ENCODE measurements around the gene CFDP1.

Gene CFDP1

DNA sequence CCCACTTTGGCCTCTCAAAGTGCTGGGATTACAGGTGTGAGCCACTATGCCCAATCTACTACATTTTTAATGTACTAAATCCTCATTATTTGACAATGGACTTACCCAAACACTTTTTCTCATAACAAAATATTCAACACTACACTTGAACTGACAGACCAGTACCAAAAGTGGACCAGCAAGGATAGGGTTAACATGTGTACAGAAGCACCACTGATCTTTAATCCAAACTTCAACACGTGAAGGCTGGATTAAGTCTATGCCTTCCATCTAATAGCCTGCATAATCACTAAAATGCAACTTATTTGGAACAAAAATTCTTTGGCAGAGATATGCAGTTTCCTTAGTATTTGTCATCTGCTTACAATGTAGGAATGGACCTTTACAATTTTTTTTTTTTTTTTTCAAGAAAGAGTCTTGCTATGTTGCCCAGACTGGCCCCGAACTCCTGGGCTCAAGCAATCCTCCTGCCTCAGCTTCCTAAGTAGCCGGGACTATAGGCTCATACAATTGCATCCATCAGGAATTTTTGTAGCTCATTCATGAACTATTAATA lies 121.8 kb downstream of the CFDP1 start:
- no peaks in the 10 kb centered on the region for H3K9me3 ChIP-seq (ENCODE audit: control insufficient read depth, low read length)
- H3K27me3 ChIP-seq (replicated peaks; ENCODE audit: control insufficient read depth, insufficient read depth, low read length, poor library complexity, severe bottlenecking): no peaks in the 10 kb centered on the region
- H3K27ac ChIP-seq (ENCODE audit: insufficient read depth, low read length, poor library complexity, severe bottlenecking): no peak overlapping the region
- no peaks in the 10 kb centered on the region for H3K36me3 ChIP-seq (ENCODE audit: control insufficient read depth, insufficient read depth, low read length)
- H3K4me3 ChIP-seq (ENCODE audit: insufficient read depth, low read depth, low read length, poor library complexity, severe bottlenecking): no peak overlapping the region
- no peak for DNase-seq
- H3K4me1 ChIP-seq (ENCODE audit: control insufficient read depth, insufficient read depth, low read length, poor library complexity, severe bottlenecking): no peaks in the 10 kb centered on the region

- H3K27ac ChIP-seq (ENCODE audit: insufficient read depth, low read length, poor library complexity, severe bottlenecking): no peak overlapping the region
Measured at GRCh38 chr16:75310541-75310940, 122.8 kb downstream of the CFDP1 start.

GRCh38 chr16:75309899-75310430 lies 123.3 kb downstream of the CFDP1 start:
- no peak for DNase-seq
- no peak overlapping the region for H3K4me3 ChIP-seq (ENCODE audit: insufficient read depth, low read depth, low read length, poor library complexity, severe bottlenecking)
- peaks cover 9% of the 10 kb centered on the region for H3K4me1 ChIP-seq (ENCODE audit: control insufficient read depth, insufficient read depth, low read length, poor library complexity, severe bottlenecking)
- H3K9me3 ChIP-seq (ENCODE audit: control insufficient read depth, low read length): no peaks in the 10 kb centered on the region
- no peak overlapping the region for H3K27ac ChIP-seq (ENCODE audit: insufficient read depth, low read length, poor library complexity, severe bottlenecking)
- H3K27me3 ChIP-seq (replicated peaks; ENCODE audit: control insufficient read depth, insufficient read depth, low read length, poor library complexity, severe bottlenecking): no peaks in the 10 kb centered on the region
- H3K36me3 ChIP-seq (ENCODE audit: control insufficient read depth, insufficient read depth, low read length): no peaks in the 10 kb centered on the region

More at GRCh38 chr16:75310541-75310940, 122.8 kb downstream of the CFDP1 start:
- DNase-seq: no peak
- Histone ChIP-seq H3K36me3 (ENCODE audit: control insufficient read depth, insufficient read depth, low read length) (no peaks in the 10 kb centered on the region), H3K4me1 (ENCODE audit: control insufficient read depth, insufficient read depth, low read length, poor library complexity, severe bottlenecking) (peaks cover 3% of the 10 kb centered on the region), H3K27me3 (replicated peaks; ENCODE audit: control insufficient read depth, insufficient read depth, low read length, poor library complexity, severe bottlenecking) (no peaks in the 10 kb centered on the region), H3K9me3 (ENCODE audit: control insufficient read depth, low read length) (no peaks in the 10 kb centered on the region), H3K4me3 (ENCODE audit: insufficient read depth, low read depth, low read length, poor library complexity, severe bottlenecking) (no peak overlapping the region)

DNA sequence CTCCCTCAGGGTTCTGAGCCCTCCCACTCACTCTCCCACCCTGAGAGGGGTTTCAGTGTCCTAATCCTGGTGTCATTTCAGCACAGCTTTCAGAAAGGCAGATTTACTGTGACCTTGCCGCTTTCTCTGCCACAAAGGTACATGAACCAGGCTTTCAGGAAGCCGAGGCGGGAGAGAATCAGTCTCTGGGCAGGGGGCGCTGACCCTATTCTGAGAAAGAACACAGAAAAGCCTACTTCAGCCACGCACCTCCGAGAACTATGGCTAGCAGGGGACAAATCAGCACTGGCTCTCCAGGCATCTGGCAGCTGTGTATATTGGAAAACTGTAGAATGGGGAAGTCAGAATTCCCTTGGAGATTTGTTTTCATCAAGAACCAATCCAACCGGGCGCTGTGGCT lies 124.1 kb downstream of the CFDP1 start:
- H3K4me3 ChIP-seq (ENCODE audit: insufficient read depth, low read depth, low read length, poor library complexity, severe bottlenecking): no peak overlapping the region
- H3K27me3 ChIP-seq (replicated peaks; ENCODE audit: control insufficient read depth, insufficient read depth, low read length, poor library complexity, severe bottlenecking): no peaks in the 10 kb centered on the region
- H3K4me1 ChIP-seq (ENCODE audit: control insufficient read depth, insufficient read depth, low read length, poor library complexity, severe bottlenecking): peaks cover 10% of the 10 kb centered on the region
- no peak overlapping the region for H3K27ac ChIP-seq (ENCODE audit: insufficient read depth, low read length, poor library complexity, severe bottlenecking)
- H3K36me3 ChIP-seq (ENCODE audit: control insufficient read depth, insufficient read depth, low read length): no peaks in the 10 kb centered on the region
- H3K9me3 ChIP-seq (ENCODE audit: control insufficient read depth, low read length): no peaks in the 10 kb centered on the region
- no peak for DNase-seq

DNA sequence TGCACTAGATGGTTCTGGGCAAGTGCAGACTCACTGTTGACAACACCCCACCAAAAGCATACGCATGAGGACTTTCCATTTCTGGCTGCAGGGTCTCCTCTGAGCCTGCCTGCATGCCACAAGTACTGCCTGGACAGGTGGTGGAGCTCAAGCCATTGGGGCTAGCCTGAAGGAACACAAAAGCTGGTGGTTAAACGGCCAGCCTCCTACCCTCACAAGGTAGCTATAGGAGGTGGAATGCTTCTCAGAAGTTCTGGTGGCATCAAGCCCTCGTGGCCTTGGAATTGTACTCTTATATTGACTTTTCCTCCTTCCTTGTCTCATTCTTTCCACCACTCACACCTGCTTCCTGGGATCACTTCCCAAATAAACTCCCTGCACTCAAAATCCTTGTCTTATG lies 125.3 kb downstream of the CFDP1 start:
- H3K4me1 ChIP-seq (ENCODE audit: control insufficient read depth, insufficient read depth, low read length, poor library complexity, severe bottlenecking): peaks cover 10% of the 10 kb centered on the region
- no peak overlapping the region for H3K27ac ChIP-seq (ENCODE audit: insufficient read depth, low read length, poor library complexity, severe bottlenecking)
- no peak overlapping the region for H3K4me3 ChIP-seq (ENCODE audit: insufficient read depth, low read depth, low read length, poor library complexity, severe bottlenecking)
- DNase-seq: no peak
- peaks cover 4% of the 10 kb centered on the region for H3K36me3 ChIP-seq (ENCODE audit: control insufficient read depth, insufficient read depth, low read length)
- H3K9me3 ChIP-seq (ENCODE audit: control insufficient read depth, low read length): no peaks in the 10 kb centered on the region
- no peaks in the 10 kb centered on the region for H3K27me3 ChIP-seq (replicated peaks; ENCODE audit: control insufficient read depth, insufficient read depth, low read length, poor library complexity, severe bottlenecking)

GRCh38 chr16:75307506-75307905 lies 125.8 kb downstream of the CFDP1 start:
- Histone ChIP-seq H3K36me3 (ENCODE audit: control insufficient read depth, insufficient read depth, low read length) (peaks cover 7% of the 10 kb centered on the region), H3K4me1 (ENCODE audit: control insufficient read depth, insufficient read depth, low read length, poor library complexity, severe bottlenecking) (peaks cover 10% of the 10 kb centered on the region), H3K27ac (ENCODE audit: insufficient read depth, low read length, poor library complexity, severe bottlenecking) (no peak overlapping the region), H3K4me3 (ENCODE audit: insufficient read depth, low read depth, low read length, poor library complexity, severe bottlenecking) (no peak overlapping the region), H3K27me3 (replicated peaks; ENCODE audit: control insufficient read depth, insufficient read depth, low read length, poor library complexity, severe bottlenecking) (no peaks in the 10 kb centered on the region), H3K9me3 (ENCODE audit: control insufficient read depth, low read length) (no peaks in the 10 kb centered on the region)
- DNase-seq: no peak

GRCh38 chr16:75306099-75306762 lies 127.1 kb downstream of the CFDP1 start:
- Histone ChIP-seq H3K9me3 (ENCODE audit: control insufficient read depth, low read length) (no peaks in the 10 kb centered on the region), H3K27ac (ENCODE audit: insufficient read depth, low read length, poor library complexity, severe bottlenecking) (no peak overlapping the region), H3K27me3 (replicated peaks; ENCODE audit: control insufficient read depth, insufficient read depth, low read length, poor library complexity, severe bottlenecking) (no peaks in the 10 kb centered on the region), H3K36me3 (ENCODE audit: control insufficient read depth, insufficient read depth, low read length) (peaks cover 7% of the 10 kb centered on the region), H3K4me1 (ENCODE audit: control insufficient read depth, insufficient read depth, low read length, poor library complexity, severe bottlenecking) (peaks cover 10% of the 10 kb centered on the region), H3K4me3 (ENCODE audit: insufficient read depth, low read depth, low read length, poor library complexity, severe bottlenecking) (no peak overlapping the region)
- no peak for DNase-seq

GRCh38 chr16:75305364-75306098 lies 127.8 kb downstream of the CFDP1 start:
- peaks cover 10% of the 10 kb centered on the region for H3K4me1 ChIP-seq (ENCODE audit: control insufficient read depth, insufficient read depth, low read length, poor library complexity, severe bottlenecking)
- no peaks in the 10 kb centered on the region for H3K9me3 ChIP-seq (ENCODE audit: control insufficient read depth, low read length)
- no peak overlapping the region for H3K27ac ChIP-seq (ENCODE audit: insufficient read depth, low read length, poor library complexity, severe bottlenecking)
- H3K27me3 ChIP-seq (replicated peaks; ENCODE audit: control insufficient read depth, insufficient read depth, low read length, poor library complexity, severe bottlenecking): no peaks in the 10 kb centered on the region
- H3K36me3 ChIP-seq (ENCODE audit: control insufficient read depth, insufficient read depth, low read length): peaks cover 7% of the 10 kb centered on the region
- DNase-seq: peak in 1 of 3 donors; percentile 1
- H3K4me3 ChIP-seq (ENCODE audit: insufficient read depth, low read depth, low read length, poor library complexity, severe bottlenecking): no peak overlapping the region

DNA sequence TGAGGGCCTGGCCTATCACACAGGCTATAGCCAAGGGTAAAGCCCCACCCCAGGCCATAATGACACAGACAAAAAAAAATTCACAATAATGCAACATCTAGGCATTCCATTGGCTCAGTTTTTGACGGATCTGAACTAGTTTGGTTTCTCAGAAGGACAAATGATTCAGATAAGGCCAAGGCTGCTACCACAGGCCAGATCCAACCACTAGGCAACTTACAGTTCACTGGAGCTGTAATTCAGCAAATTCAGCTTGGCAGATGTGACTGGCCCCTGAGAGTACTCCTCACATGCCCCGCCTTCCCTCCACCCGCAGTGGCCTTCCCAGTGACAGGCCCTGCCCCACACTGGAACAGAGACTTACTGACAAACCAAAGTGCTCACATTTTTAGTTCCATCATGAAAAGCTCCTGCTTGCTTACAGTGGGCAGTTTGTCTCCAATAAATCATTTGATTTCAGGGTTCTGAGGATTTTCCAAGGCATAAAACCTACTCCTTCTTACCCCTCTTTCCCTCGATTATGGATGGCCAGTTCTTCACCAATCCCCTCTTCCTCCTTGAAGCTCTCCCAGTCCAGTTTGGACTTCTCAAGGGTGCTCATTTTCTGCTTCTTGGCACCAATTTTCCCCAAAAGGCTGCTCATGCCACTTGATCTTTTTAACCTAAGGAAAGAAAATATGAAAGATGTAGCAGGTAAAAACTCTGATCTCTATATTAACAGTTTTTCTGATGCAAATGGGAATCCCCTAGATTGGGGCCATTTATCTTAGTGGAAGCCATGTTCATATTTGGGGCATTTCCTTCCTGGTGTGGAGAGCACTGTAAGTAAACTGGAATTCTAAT lies 128.6 kb downstream of the CFDP1 start:
- peaks cover 10% of the 10 kb centered on the region for H3K4me1 ChIP-seq (ENCODE audit: control insufficient read depth, insufficient read depth, low read length, poor library complexity, severe bottlenecking)
- no peak overlapping the region for H3K27ac ChIP-seq (ENCODE audit: insufficient read depth, low read length, poor library complexity, severe bottlenecking)

More for the DNA sequence above, 128.6 kb downstream of the CFDP1 start:
- no peaks in the 10 kb centered on the region for H3K27me3 ChIP-seq (replicated peaks; ENCODE audit: control insufficient read depth, insufficient read depth, low read length, poor library complexity, severe bottlenecking)
- peaks cover 10% of the 10 kb centered on the region for H3K36me3 ChIP-seq (ENCODE audit: control insufficient read depth, insufficient read depth, low read length)
- H3K4me3 ChIP-seq (ENCODE audit: insufficient read depth, low read depth, low read length, poor library complexity, severe bottlenecking): no peak overlapping the region
- no peaks in the 10 kb centered on the region for H3K9me3 ChIP-seq (ENCODE audit: control insufficient read depth, low read length)
- DNase-seq: no peak
